Activated T-cell treated with anti-CD3 and anti-CD28 coated beads for 48 hours (primary cell): ENCODE data around the gene KIF6.
"Not testable (repeated sequence)": the region's sequence is repeated elsewhere in the genome, so short reads cannot be mapped to it uniquely, and the experiment has no call there.

ENCODE experiments used
- DNase-seq: peaks from one replicate; pipeline ENCODE4 v3.0.0-alpha.2; 2020; ENCODE audit warnings: low read depth

The KIF6 gene

DNA sequence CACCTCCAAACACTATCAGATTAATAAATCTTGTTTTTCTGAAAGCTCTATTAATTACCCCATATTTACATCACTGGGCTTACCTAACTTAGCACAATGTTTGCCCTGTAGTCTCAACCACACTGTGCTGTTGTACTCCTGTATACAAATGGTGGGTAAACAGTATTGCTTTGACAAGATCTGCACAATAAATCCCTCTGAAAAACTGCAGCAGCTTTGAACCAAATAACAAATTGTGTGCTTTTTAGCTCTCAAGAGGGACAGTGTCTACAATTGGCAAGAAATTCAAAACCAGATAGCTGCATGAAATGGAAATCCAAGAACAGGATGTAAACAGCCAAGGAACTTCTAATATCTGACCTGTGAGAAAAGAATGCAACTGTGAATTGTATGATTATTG, 10.4 kb downstream of the KIF6 start:
- DNase-seq, result no peak

DNA sequence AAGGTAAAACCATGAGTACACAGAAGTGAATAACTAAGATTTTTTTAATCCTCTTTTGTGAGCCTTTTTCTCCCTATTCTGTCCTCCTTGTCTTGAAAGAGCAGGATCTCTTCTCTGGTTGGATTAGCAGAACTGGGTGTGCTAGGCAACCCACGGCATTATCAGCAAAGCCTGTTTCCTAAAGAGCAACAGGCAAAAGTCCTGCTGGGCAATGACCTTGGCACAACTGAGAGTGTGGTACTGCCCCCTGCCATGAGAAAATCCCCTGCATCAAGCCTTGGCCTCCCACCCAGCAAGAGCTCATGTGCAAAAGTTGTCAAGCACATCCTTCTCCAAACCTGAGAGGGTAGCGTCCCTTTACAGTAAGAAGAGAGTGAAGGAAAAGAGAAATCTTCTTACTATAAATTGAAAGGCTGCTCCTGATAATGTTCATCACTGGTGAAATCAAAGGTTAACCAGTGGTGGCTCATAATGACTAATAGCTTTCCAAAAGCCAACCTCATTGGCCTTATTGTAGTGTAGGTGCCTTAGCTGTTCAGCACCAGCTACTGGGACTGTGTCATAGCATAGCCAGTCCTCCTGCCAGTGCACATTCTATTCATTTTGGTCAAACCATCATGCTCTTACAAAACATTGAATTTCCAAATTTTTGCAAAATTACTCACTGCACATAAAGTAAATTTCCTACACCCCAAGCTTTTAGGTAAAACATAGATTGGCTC, 17.1 kb downstream of the KIF6 start:
- no peak for DNase-seq

GRCh38 chr6:39706819-39707335, 18.3 kb downstream of the KIF6 start:
- no peak for DNase-seq

- DNase-seq, result no peak
These were observed 22.9 kb downstream of the KIF6 start for GRCh38 chr6:39702265-39702664.

DNA sequence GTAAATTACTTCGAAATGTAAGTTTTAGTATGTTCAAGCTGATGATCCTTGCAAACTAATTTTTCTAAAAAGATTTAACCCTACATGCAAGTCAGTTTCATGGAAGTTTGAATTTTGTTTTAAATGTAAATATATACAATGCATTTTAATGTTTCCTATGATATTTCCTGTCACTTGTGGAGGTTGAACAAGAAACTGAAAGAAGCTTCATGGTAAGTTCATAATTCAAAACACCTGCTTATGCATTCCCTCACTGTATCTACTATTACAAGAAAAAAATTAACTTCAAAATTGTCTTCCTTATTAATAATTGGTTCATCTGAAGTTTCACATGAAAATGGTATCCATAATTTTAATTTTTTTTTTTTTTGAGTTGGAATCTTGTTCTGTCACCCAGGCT, 24.8 kb downstream of the KIF6 start:
- no peak for DNase-seq

- DNase-seq, result no peak
These were observed 26.4 kb downstream of the KIF6 start for GRCh38 chr6:39698789-39699188.

GRCh38 chr6:39696986-39697788, 28.0 kb downstream of the KIF6 start:
- DNase-seq, result no peak

GRCh38 chr6:39695447-39695846, 29.8 kb downstream of the KIF6 start:
- DNase-seq, result no peak

DNA sequence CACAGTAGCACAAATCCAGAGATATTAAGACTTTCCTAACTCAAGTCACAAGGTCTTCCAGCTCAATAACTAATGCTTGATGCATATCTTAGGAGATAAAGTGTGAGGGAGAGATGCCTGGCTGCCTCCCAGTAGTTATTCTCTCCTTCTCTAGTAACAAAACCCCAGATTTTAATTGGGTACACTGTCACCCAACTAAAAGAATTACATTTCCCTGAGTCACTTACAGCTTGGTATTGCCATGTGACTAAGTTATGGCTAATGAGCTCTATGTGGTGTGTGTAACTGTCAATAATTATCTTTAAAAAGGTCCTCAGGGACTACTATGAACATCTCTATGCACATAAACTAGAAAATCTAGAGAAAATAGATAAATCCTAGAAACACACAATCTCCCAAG, 32.0 kb downstream of the KIF6 start:
- no peak for DNase-seq

DNA sequence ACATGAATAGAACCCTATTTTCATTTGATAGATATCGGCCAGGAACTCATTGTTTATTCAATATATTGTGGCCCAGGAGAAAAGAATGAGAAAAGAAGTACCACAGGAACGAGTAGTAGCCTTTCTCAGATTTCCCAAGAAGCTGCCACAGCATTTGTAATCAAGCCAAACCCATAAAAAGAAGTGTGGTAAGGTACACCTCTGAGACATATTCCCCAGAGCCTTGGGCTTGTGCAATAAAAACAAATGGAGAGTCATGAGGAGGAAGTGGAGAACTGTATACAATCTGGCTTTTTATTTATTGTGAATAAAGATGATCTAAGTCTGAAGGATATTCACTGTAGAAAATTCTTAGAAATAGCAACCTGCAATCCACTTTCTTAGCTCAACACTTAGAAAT, 36.7 kb downstream of the KIF6 start:
- DNase-seq, result no peak

GRCh38 chr6:39686976-39687375, 38.2 kb downstream of the KIF6 start:
- DNase-seq, result no peak

- DNase-seq, result no peak
These were observed 39.3 kb downstream of the KIF6 start for GRCh38 chr6:39685938-39686337.

DNA sequence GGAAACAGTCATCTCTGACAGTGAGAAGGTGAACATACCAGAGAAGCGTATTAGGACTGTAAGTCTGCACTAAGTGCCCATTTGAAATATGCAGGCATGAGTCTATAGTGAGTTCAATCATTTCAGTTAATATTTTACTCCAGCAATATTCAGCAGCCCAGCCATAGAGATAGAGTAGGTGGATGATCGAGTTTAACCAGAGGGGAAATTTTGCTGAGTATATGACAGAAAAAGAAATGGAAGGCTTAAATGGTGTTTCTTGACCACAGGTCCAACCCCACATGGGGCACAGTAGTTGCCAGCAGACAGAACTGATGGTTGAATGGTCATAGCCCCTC, 39.8 kb downstream of the KIF6 start:
- no peak for DNase-seq

- DNase-seq, result no peak
These were observed 40.3 kb downstream of the KIF6 start for GRCh38 chr6:39684790-39685488.

DNA sequence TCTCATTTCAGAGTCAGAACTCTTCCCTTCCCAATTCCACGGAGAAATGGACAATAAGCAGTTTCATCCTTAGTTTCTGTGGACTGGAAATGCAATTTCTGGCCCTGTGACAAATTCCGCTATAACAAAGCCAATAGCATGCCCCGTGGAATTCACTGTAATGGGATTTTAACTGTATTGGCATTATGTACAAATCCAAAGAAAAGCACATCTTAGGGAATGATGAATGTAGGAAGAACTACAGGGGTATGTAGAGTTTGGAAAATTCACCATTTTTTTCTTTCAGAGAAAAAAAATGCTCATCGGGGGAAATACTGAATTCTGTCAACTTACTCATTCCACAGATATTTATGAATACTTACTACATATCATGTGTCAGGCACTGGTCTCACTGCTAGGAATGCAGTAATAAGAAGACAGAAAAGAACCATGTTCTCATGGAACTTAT, 43.5 kb downstream of the KIF6 start:
- no peak for DNase-seq

DNA sequence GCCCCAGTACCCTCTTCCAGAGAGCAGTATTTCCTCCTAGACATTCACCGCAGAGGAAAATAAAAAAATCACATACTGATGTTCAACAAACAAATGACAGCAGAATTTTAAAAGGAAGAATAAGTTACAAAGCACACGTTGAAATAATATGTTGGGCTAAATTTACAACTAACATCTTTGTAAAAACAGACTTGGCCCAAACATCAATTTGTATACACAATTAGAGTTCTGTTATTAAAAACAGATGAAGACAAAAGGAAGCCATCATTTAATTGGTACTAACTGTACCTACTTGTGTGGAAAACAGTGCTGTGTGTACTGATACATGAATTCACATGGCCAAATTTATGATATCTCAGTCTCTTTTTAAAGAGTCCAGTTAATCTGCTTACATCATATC, 46.3 kb downstream of the KIF6 start:
- no peak for DNase-seq

GRCh38 chr6:39677318-39677717, 47.9 kb downstream of the KIF6 start:
- not testable (repeated sequence) for DNase-seq

DNA sequence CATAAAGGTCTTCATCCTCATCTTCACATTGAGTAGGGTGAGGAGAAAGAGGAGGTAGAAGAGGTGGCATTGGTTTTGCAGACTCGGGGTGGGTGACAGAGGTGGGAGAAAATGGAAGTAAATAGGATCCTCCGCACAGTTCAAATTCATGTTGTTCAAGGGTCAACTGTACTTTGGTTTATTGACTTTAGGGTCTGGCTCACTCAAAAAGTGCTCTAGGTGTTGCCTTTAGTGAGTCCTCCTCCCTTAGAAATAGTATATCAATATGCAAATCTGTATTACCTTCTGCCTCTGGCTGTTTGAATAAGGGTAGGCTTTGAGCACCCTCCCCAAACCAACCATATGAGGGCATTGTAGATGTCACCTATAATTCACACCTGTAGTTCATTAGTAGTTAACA, 54.7 kb downstream of the KIF6 start:
- no peak for DNase-seq

DNA sequence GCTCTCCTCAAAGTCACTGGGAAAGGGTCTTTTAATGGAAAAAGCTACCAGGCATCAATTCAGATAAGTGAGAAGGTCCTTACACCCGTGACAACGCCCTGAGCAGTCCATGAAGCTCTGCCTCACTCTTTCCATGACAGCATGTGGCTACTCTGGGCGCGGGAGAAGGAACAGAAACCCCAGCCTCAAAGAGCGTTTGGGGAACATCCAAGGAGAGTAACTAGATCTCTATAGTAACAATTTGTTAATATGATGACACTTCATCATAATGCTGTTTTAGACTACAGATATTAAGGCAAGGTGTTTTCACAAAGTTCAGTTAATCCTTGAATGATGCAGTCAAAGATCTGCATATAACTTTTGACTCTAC, 55.2 kb downstream of the KIF6 start:
- DNase-seq, result no peak

DNA sequence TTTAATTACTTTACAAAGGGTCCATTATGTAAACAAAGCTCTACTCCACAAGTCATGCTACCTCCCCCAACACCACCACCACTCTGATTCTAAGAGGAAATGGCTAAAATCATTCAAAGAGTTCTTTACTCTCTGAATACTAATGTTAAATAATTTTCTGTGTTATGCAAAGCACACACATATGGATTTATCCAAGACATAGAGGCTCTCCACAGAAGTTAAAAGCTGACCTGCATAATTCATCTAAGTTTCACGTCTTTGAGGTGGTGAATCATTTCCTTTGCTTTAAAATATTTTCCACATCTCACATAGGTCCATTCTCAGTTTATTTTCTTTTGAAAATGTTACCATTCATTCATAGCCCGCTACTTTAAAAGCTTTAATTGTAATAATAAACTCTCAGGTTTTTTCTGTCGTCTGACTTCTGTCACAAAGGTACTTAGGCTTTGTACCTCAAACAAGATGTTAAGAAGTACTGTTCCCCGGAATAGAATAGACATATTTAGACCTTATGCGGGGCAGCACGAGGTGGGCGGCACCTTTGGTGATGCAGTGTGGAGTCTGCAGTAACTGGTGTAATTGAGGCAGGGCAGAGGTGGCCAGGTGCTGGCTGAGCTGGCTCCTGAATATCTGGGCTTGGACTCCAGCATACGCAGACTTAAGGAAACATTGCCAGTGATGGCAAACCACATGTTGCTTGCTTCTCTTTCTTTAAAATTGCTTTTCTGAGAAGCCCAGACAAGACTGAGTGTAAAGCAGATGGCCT, 55.8 kb downstream of the KIF6 start:
- DNase-seq, result no peak

- DNase-seq, result no peak
These were observed 58.3 kb downstream of the KIF6 start for GRCh38 chr6:39666706-39667489.
